WTC11 (cell line): Measurements from ENCODE around the gene R3HDM4. TPM values are rescaled to one million over a fixed set of nuclear protein-coding genes. Genes with fewer than 3 reads are reported as not detected.

Experiments
- ATAC-seq: fragments of 200-7000 bp; cut with Tn5 transposase; 2 replicates; pipeline ENCODE4 v1.10.0; 2021; ENCODE audit warnings: mild to moderate bottlenecking, moderate library complexity
- CTCF ChIA-PET: fragments of 300-600 bp; sonication (Branson Sonifier 250); formaldehyde crosslinking; loops from one replicate; lab custom pipeline; 2021; ENCODE audit warnings: antibody characterized with exemption; lab: Charles Lee
- POLR2A ChIA-PET: fragments of 350-600 bp; sonication (Branson Sonifier 250); formaldehyde crosslinking; loops from one replicate; lab custom pipeline; 2021; ENCODE audit warnings: antibody characterized with exemption; lab: Charles Lee
- DNase-seq: peaks from one replicate; pipeline ENCODE4 v3.0.0; 2021; ENCODE audit warnings: low spot score
- H3K27ac Mint-ChIP-seq: 2 replicates; pipeline ENCODE4 v1.8.0; 2021; ENCODE audit warnings: mixed read lengths
- H3K27me3 Mint-ChIP-seq: 2 replicates; pipeline ENCODE4 v1.8.0; 2021; ENCODE audit warnings: low read depth, mild to moderate bottlenecking, moderate library complexity, mixed read lengths
- H3K36me3 Mint-ChIP-seq: 2 replicates; pipeline ENCODE4 v1.8.0; 2021; ENCODE audit warnings: mixed read lengths
- H3K4me1 Mint-ChIP-seq: 2 replicates; pipeline ENCODE4 v1.8.0; 2022; ENCODE audit warnings: mixed read lengths
- H3K4me3 Mint-ChIP-seq: 2 replicates; pipeline ENCODE4 v1.8.0; 2021; ENCODE audit warnings: mild to moderate bottlenecking, moderate library complexity, mixed read lengths
- H3K9me3 Mint-ChIP-seq: 2 replicates; pipeline ENCODE4 v1.8.0; 2021; ENCODE audit warnings: mixed read lengths
- ETV6 ChIP-seq: sonication (generic); formaldehyde crosslinking; IDR thresholded peaks from 2 replicates; pipeline ENCODE4 v1.8.1; 2022; ENCODE audit warnings: mild to moderate bottlenecking, missing genetic modification reagents
- FOXK1 ChIP-seq: sonication (generic); formaldehyde crosslinking; IDR thresholded peaks from 2 replicates; pipeline ENCODE4 v1.8.0; 2022; ENCODE audit warnings: mild to moderate bottlenecking, moderate library complexity, missing genetic modification reagents
- GRHL2 ChIP-seq: fragments of 250-450 bp; sonication (Bioruptor Pico); IDR thresholded peaks from 2 replicates; pipeline ENCODE4 v1.8.0; 2022; ENCODE audit warnings: mild to moderate bottlenecking, moderate library complexity; ENCODE audit not compliant: insufficient replicate concordance, severe bottlenecking
- IRF2 ChIP-seq: sonication (generic); formaldehyde crosslinking; IDR thresholded peaks from 2 replicates; pipeline ENCODE4 v1.8.0; 2022; ENCODE audit warnings: low read depth, missing genetic modification reagents, borderline replicate concordance
- MXD4 ChIP-seq: fragments of 250-450 bp; sonication (Bioruptor Pico); IDR thresholded peaks from 2 replicates; pipeline ENCODE4 v1.8.0; 2021; ENCODE audit warnings: mild to moderate bottlenecking, moderate library complexity, borderline replicate concordance
- SOX15 ChIP-seq: fragments of 250-450 bp; sonication (Bioruptor Pico); IDR thresholded peaks from 2 replicates; pipeline ENCODE4 v1.9.0; 2021; ENCODE audit warnings: mild to moderate bottlenecking
- SP1 ChIP-seq: sonication (generic); formaldehyde crosslinking; conservative IDR thresholded peaks from 2 replicates; pipeline ENCODE4 v1.8.1; 2022; ENCODE audit warnings: missing genetic modification reagents
- TCF7 ChIP-seq: sonication (generic); formaldehyde crosslinking; IDR thresholded peaks from 2 replicates; pipeline ENCODE4 v1.8.0; 2022; ENCODE audit warnings: mild to moderate bottlenecking, low read depth, missing genetic modification reagents, moderate library complexity
- USF1 ChIP-seq: sonication (generic); formaldehyde crosslinking; IDR thresholded peaks from 2 replicates; pipeline ENCODE4 v1.8.0; 2022; ENCODE audit warnings: mild to moderate bottlenecking, missing genetic modification reagents
- ZBTB21 ChIP-seq: sonication (generic); formaldehyde crosslinking; IDR thresholded peaks from 2 replicates; pipeline ENCODE4 v1.8.1; 2023; ENCODE audit warnings: mild to moderate bottlenecking, missing genetic modification reagents, borderline replicate concordance
- ZBTB43 ChIP-seq: sonication (generic); formaldehyde crosslinking; IDR thresholded peaks from 2 replicates; pipeline ENCODE4 v1.8.1; 2023; ENCODE audit warnings: mild to moderate bottlenecking, missing genetic modification reagents
- ZNF121 ChIP-seq: sonication (generic); formaldehyde crosslinking; IDR thresholded peaks from 2 replicates; pipeline ENCODE4 v1.8.0; 2023; ENCODE audit warnings: missing genetic modification reagents
- ZNF232 ChIP-seq: sonication (generic); formaldehyde crosslinking; IDR thresholded peaks from 2 replicates; pipeline ENCODE4 v1.8.0; 2022; ENCODE audit warnings: mild to moderate bottlenecking, missing genetic modification reagents
- ZNF423 ChIP-seq: fragments of 250-450 bp; sonication (Bioruptor Pico); IDR thresholded peaks from 2 replicates; pipeline ENCODE4 v2.1.2; 2022; ENCODE audit warnings: mild to moderate bottlenecking, moderate library complexity
- ZNF532 ChIP-seq: fragments of 250-450 bp; sonication (Bioruptor Pico); IDR thresholded peaks from 2 replicates; pipeline ENCODE4 v1.9.0; 2021; ENCODE audit warnings: mild to moderate bottlenecking, borderline replicate concordance
- total RNA-seq: library from RNA; stranded (reverse); gene quantifications from 3 replicates; pipeline ENCODE4 v1.2.3, GENCODE V29; 2021
- TF ChIP-seq, protein P1 (sequence below): sonication (generic); formaldehyde crosslinking; conservative IDR thresholded peaks from 2 replicates; pipeline ENCODE4 v1.8.1; 2022; ENCODE audit warnings: mild to moderate bottlenecking, missing genetic modification reagents
- TF ChIP-seq, protein P2 (sequence below): sonication (generic); formaldehyde crosslinking; conservative IDR thresholded peaks from 2 replicates; pipeline ENCODE4 v1.8.1; 2023; ENCODE audit warnings: mild to moderate bottlenecking, low read depth, missing genetic modification reagents, moderate library complexity
- TF ChIP-seq, protein P3 (sequence below): sonication (generic); formaldehyde crosslinking; IDR thresholded peaks from 2 replicates; pipeline ENCODE4 v1.8.1; 2022; ENCODE audit warnings: low read depth, missing genetic modification reagents, borderline replicate concordance
- TF ChIP-seq, protein P4 (sequence below): sonication (generic); formaldehyde crosslinking; IDR thresholded peaks from 2 replicates; pipeline ENCODE4 v1.8.0; 2023; ENCODE audit warnings: missing genetic modification reagents

R3HDM4 gene
- total RNA-seq, 1 experiment from 2014 or later: 99.5 TPM

DNA sequence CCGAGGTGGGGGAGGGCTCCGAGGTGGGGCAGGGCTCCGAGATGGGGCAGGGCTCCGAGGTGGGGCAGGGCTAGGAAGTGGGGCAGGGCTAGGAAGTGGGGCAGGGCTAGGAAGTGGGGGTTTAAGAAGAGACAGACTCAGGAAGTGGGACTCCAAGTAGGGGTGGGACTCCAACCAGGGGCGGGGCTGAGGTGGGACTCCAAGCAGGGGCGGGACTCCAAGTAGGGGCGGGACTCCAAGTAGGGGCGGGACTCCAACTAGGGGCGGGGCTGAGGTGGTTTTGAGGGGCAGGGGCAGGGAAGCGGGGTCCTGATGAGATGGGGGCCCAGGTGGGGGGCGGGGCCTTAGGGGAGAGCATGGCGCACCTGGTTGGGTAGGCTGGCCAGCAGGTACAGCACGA, 39.9 kb downstream of the R3HDM4 start (continued):
- no peak for TF ChIP-seq ZBTB43 (CRISPR knock-in tag)
- TF ChIP-seq IRF2 (CRISPR knock-in tag): no peak
- TF ChIP-seq ZBTB21 (CRISPR knock-in tag): no peak
- no peak for TF ChIP-seq ZNF232 (CRISPR knock-in tag)

- Mint-ChIP-seq H3K4me3 (peak overlapping the region; percentile 59), H3K9me3 (no peaks in the 10 kb centered on the region), H3K4me1 (peaks cover 3% of the 10 kb centered on the region), H3K36me3 (peaks cover 20% of the 10 kb centered on the region), H3K27ac (no peak overlapping the region; the same call in 1 of the 2 replicates), H3K27me3 (no peaks in the 10 kb centered on the region)
- TF ChIP-seq TCF7: no peak
- no peak for TF ChIP-seq USF1
- no peak for TF ChIP-seq ETV6
- TF ChIP-seq GRHL2 (CRISPR knock-in tag): no peak
- TF ChIP-seq ZNF532 (CRISPR knock-in tag): no peak
- TF ChIP-seq, protein P1, sequence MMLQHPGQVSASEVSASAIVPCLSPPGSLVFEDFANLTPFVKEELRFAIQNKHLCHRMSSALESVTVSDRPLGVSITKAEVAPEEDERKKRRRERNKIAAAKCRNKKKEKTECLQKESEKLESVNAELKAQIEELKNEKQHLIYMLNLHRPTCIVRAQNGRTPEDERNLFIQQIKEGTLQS (CRISPR knock-in tag): no peak
- TF ChIP-seq SP1: no peak
- no peak for TF ChIP-seq ZNF423 (CRISPR knock-in tag)
- TF ChIP-seq, protein P2, sequence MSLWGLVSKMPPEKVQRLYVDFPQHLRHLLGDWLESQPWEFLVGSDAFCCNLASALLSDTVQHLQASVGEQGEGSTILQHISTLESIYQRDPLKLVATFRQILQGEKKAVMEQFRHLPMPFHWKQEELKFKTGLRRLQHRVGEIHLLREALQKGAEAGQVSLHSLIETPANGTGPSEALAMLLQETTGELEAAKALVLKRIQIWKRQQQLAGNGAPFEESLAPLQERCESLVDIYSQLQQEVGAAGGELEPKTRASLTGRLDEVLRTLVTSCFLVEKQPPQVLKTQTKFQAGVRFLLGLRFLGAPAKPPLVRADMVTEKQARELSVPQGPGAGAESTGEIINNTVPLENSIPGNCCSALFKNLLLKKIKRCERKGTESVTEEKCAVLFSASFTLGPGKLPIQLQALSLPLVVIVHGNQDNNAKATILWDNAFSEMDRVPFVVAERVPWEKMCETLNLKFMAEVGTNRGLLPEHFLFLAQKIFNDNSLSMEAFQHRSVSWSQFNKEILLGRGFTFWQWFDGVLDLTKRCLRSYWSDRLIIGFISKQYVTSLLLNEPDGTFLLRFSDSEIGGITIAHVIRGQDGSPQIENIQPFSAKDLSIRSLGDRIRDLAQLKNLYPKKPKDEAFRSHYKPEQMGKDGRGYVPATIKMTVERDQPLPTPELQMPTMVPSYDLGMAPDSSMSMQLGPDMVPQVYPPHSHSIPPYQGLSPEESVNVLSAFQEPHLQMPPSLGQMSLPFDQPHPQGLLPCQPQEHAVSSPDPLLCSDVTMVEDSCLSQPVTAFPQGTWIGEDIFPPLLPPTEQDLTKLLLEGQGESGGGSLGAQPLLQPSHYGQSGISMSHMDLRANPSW (CRISPR knock-in tag): no peak
- TF ChIP-seq ZNF121: no peak
- TF ChIP-seq IRF2 (CRISPR knock-in tag): no peak
- TF ChIP-seq MXD4: no peak
- TF ChIP-seq SOX15 (CRISPR knock-in tag): no peak
- TF ChIP-seq, protein P3, sequence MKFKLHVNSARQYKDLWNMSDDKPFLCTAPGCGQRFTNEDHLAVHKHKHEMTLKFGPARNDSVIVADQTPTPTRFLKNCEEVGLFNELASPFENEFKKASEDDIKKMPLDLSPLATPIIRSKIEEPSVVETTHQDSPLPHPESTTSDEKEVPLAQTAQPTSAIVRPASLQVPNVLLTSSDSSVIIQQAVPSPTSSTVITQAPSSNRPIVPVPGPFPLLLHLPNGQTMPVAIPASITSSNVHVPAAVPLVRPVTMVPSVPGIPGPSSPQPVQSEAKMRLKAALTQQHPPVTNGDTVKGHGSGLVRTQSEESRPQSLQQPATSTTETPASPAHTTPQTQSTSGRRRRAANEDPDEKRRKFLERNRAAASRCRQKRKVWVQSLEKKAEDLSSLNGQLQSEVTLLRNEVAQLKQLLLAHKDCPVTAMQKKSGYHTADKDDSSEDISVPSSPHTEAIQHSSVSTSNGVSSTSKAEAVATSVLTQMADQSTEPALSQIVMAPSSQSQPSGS (CRISPR knock-in tag): no peak
- TF ChIP-seq, protein P4, sequence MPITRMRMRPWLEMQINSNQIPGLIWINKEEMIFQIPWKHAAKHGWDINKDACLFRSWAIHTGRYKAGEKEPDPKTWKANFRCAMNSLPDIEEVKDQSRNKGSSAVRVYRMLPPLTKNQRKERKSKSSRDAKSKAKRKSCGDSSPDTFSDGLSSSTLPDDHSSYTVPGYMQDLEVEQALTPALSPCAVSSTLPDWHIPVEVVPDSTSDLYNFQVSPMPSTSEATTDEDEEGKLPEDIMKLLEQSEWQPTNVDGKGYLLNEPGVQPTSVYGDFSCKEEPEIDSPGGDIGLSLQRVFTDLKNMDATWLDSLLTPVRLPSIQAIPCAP (CRISPR knock-in tag): no peak
- TF ChIP-seq FOXK1 (CRISPR knock-in tag): no peak
- DNase-seq: peak; percentile 91
- ChIA-PET CTCF (interaction anchor here (0.7 to 2.1 kb wide), 4 partner anchors 9 to 46 kb away, joined by 3 to 7 read pairs (median 3); no protein-coding TSS in a partner anchor), POLR2A (interaction anchor here (0.6 to 1.3 kb wide), 2 partner anchors 8 to 55 kb away, joined by 3 to 4 read pairs; no protein-coding TSS in a partner anchor)
- peak; percentile 78 for ATAC-seq
These were observed 40.6 kb downstream of the R3HDM4 start for GRCh38 chr19:872266-872951.
